Kidney capillary endothelial cell (primary cell): ENCODE results near the gene GFER.
"Not testable (repeated sequence)": the region's sequence is repeated elsewhere in the genome, so short reads cannot be mapped to it uniquely, and the experiment has no call there.

Experiments used
- DNase-seq: peaks from one replicate; pipeline ENCODE4 v3.0.0-alpha.2; 2018; ENCODE audit warnings: low spot score

The GFER gene

GRCh38 chr16:2006317-2006716 is 22.3 kb downstream of the GFER start:
- DNase-seq = no peak

- DNase-seq = no peak
Observed at GRCh38 chr16:2007081-2007836, 23.3 kb downstream of the GFER start.

GRCh38 chr16:2008009-2008526 is 24.1 kb downstream of the GFER start:
- DNase-seq = no peak

GRCh38 chr16:2008631-2009163 is 24.7 kb downstream of the GFER start:
- no peak for DNase-seq

GRCh38 chr16:2009164-2009711 is 25.2 kb downstream of the GFER start:
- no peak for DNase-seq

- DNase-seq = peak; percentile 82
Observed at GRCh38 chr16:2009791-2010510, 26.0 kb downstream of the GFER start, which contains the start of gene ZNF598. TSS of gene ZNF598 (minus strand) at chr16:2009821.

GRCh38 chr16:2011726-2012125 is 27.7 kb downstream of the GFER start:
- not testable (repeated sequence) for DNase-seq

GRCh38 chr16:2013527-2013926 is 29.5 kb downstream of the GFER start:
- DNase-seq = no peak

- no peak for DNase-seq
Observed at GRCh38 chr16:2015117-2015946, 31.3 kb downstream of the GFER start.

- DNase-seq = no peak
Observed at GRCh38 chr16:2015947-2016208, 31.9 kb downstream of the GFER start.

- DNase-seq = no peak
Observed at GRCh38 chr16:2016407-2016922, 32.5 kb downstream of the GFER start.

GRCh38 chr16:2019518-2019920 is 35.5 kb downstream of the GFER start, which contains the start of gene NPW:
TSS of gene NPW (plus strand) at chr16:2019785.
- no peak for DNase-seq

- DNase-seq = no peak
Observed at GRCh38 chr16:2019921-2020831, 36.2 kb downstream of the GFER start.

- DNase-seq = no peak
Observed at GRCh38 chr16:2022723-2023091, 38.7 kb downstream of the GFER start.

- peak; percentile 88 for DNase-seq
Observed at GRCh38 chr16:2023092-2024031, 39.4 kb downstream of the GFER start.

GRCh38 chr16:2024032-2024420 is 40.0 kb downstream of the GFER start:
- no peak for DNase-seq

- DNase-seq = no peak
Observed at GRCh38 chr16:2025251-2025650, 41.3 kb downstream of the GFER start.

GRCh38 chr16:2025878-2026460 is 42.0 kb downstream of the GFER start:
- no peak for DNase-seq

GRCh38 chr16:2026461-2027023 is 42.5 kb downstream of the GFER start, which contains the start of gene NHERF2:
TSS of gene NHERF2 (plus strand) at chr16:2026902. CDS start at chr16:2027006, 104 bp downstream.
- DNase-seq = no peak
